Measurements from ENCODE around the gene ST6GALNAC2.

Gene ST6GALNAC2

DNA sequence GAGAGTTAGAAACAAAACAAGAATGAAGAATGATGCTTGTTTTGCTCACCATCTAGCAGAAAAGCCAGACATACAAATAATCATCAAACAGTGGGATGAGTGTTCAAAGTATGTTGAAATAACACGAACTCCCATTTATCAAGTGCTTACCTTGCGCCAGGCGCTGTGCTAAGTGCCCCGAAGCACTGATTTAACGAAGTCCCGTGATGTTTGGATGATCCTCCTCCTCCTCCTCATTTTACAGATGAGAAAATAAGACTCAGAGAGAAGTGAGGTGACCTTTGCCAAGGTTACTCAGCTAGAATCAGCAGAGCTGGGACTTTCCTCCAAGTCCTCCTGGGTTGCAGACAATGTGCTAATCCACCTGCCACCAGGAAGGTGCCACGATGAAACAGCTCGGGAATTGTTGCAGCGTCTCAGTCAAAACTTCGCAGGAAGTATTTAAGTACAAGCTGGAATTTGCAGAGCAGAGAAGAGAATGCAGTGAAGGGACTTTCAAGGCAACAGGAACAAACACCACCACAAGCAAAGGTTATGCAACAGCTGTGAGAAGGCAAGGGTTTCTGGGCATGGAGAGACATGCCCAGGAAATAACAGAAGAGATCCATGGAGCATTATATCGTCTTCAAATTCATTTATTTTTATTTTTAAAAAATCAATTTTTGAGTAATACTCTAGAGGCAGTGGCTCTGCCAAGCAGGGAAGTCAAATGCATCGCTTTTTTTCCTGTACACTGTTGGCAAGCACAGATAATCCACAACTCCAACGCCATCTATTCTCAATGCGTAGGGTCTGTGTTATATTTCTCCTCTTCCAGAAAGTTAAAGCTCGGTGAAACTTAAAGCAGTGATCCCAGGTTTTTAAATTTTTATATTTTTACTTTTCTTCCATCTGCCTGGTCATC, 34.7 kb downstream of the ST6GALNAC2 start:
- DNase-seq, result peak; percentile 12

DNA sequence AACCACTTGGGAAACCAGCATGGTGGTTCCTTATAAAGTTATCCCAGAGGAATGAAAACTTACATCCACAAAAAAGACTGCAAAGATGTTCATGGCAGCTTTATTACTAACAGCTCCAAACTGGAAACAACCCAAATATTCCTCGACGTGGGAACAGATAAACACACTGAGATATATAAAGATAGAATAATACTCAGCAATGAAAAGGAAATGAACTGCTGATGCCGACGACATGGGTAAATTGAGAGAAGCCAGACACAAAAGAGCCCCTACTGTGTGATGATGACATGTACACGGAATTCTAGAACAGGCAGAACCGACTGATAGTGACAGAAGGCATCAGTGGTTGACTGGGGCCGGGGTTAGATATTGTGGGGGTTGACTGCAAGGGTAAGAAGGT, 36.1 kb downstream of the ST6GALNAC2 start:
- DNase-seq, result no peak

DNA sequence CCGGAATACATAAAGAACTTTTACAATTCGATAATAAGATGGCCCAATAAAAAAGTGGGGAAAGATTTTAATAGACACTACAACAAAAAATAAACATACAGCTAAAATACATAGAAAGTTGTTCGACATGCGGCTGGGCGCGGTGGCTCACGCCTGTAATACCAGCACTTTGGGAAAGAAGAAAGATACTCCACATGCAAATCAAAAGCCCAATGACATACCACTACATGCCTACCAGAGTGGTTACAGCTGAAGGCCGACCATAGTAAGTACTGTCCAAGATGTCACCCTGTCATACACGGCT, 36.5 kb downstream of the ST6GALNAC2 start:
- no peak for DNase-seq

DNA sequence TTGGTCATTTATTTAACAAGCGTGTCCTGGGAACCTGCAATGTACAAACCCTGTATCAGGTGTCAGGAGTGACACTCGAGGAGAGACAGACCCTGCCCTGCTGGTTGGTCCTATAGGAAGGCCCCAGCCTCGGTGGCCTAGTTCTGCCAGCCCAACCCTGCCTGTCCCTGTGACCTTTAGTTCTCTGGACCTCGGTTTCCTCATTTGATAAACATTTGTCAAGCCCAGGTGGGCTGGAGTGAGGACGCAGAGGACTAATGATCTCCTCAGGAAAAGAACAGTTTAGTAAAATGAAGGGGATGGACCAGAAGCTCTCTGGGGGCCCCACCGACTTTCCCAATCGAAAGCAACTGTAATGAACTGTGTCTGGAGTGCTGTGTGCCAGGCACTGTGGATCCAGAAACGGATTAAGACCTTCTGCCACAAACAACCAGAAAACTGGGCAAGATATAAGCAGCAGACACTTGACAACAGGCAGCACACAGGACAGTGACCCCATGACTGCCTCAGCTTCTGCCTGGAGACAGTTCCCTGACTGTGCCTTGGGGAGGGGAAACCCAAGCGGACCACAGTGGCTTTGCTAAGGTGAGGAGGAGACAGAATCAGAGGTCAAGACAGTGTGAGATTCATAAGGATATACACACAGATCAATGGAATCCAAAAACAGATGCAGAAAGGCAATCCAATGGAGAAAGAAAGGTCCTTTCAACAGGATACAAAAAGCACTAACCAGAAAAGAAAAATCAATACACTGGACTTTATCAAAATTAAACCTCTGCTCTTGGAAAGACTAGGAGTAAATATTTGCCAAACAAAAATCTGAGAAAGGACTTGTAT, 37.1 kb downstream of the ST6GALNAC2 start:
- no peak for DNase-seq

DNA sequence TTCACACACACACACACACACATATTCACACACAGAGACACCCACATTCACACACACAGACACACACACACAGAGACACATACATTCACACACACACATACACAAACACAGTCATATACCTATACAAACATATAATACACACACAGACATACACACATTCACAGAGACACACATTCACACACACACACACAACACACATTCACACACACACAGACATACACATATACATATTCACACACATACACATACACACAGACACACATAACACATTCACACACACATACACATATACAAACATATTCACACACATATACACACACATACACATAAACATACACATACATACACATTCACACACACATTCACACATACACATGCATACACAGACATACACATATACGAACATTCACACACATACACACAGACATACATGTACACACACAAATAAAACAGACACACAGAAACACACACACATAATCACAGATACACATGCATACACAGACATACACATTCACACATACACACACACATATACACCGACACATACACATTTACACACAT, 37.9 kb downstream of the ST6GALNAC2 start:
- DNase-seq, result no peak

DNA sequence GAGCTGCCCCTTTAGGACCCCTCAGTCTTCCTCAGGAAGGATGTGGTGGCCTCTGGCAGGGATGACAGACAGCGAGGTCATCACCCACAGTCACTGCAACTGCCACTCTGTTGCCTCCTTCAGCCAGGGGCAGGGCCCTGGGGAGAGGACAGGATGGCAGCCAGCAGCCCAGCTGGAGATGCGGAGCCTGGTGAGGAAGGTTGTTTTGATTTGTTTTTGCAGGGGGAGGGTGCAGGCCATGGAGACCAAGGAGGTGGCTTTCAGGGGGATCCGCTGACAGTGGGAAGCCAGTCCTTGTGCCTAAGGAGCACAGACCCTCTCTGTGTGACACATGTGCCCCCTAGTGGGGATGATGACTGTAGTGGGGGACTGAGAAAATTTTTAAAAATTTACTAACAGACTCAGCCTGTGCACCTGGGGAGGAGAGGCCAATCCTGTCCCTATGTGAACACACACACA, 38.4 kb downstream of the ST6GALNAC2 start:
- DNase-seq, result no peak

DNA sequence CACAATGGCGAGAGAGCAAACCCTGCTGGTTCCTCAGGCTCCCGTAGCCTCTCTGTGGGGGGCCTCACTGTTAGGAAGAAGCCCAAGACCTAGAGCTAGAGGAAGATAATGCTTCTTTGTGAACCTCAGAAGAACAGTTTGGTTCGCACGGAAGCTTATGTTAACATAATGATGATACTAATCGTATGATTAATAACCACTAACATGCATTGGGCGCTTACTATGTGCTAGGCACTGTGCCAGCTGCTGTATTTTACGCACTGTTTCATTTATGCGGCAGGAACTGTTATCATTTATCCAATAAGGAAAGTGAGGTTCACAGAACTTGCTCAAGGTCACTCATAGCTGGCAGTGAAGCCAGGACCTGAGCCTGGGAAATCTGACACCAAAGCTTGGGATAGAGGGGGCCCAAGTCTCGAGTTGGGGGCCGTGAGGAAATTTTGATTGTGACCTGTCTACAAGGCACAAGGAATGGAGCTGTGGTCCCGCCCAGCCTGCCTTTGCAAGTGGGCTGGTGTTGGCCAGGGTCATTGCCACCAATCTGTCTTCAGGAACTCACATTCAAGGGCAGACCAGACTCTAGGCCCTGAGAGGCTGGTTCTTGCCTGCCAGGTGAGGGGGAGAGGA, 39.0 kb downstream of the ST6GALNAC2 start:
- no peak for DNase-seq

DNA sequence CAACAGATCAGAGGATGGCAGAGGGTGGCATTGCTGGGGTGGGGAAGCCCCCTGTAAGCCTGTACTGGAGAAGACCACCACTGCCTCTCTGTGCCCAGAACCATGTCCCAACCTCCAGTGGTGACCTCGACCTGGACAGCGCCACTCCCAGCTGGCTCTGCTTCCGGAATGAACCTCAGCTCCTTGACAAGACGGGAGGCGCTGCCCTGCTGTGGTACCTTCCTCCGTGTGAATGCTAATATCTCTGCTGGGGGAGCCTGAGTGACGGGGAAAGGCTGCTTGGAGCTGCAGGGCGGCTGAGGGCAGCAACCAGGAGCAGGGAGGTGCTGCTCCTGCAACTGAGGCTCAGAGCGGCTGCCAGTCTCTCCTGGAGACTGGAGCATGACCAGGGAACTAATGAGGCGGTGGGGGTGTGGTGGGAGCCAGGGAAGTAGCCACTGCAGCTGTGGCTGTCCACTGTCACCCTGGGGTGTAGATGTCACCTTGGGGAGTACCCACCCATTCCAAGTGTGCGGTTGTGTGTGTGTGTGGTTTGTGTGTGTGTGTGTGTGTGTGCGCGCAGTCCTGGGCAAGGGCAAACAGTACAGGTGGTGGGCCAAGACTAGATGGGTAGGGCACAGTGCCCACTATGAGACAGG, 39.6 kb downstream of the ST6GALNAC2 start:
- DNase-seq, result no peak

DNA sequence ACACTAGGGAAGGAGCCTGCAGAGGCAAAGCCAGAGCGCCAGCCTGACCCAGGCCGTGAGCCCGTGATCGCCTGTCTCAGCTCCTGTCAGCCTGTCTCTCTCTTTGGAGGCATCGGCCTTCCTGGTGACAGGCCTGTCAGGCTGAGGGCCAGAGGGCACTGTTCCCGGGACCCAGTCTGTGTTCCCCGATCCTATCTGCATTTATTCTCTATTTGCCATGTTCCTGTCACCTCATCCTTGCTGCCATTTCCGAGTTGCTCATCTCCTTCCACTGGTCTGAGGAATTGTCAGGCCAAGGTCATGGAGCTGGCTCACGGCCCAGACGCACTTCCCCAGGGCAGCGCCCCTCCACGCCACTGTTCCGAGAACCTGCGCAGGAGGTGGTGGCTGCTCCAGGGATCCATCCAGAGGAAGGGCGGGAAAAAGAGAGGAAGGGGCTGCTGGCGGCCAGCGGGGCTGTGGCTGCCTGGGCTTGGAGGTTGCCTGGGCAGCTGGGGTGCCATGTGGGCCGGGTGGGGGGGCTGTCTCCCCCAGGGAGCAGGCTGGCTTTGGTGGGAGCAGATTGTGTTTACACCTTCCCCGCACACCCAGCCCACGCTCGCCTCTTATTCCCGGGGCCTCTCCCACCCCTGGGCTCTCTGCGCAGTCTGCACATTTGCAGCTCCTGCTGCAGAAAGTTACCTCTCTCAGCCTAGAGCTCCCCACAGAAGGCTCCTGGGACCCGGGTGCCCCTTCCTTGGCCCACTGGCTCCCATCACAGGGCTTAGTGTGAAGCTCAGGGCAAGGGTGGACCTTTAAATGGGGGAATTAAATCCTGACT, 40.9 kb downstream of the ST6GALNAC2 start:
- no peak for DNase-seq

DNA sequence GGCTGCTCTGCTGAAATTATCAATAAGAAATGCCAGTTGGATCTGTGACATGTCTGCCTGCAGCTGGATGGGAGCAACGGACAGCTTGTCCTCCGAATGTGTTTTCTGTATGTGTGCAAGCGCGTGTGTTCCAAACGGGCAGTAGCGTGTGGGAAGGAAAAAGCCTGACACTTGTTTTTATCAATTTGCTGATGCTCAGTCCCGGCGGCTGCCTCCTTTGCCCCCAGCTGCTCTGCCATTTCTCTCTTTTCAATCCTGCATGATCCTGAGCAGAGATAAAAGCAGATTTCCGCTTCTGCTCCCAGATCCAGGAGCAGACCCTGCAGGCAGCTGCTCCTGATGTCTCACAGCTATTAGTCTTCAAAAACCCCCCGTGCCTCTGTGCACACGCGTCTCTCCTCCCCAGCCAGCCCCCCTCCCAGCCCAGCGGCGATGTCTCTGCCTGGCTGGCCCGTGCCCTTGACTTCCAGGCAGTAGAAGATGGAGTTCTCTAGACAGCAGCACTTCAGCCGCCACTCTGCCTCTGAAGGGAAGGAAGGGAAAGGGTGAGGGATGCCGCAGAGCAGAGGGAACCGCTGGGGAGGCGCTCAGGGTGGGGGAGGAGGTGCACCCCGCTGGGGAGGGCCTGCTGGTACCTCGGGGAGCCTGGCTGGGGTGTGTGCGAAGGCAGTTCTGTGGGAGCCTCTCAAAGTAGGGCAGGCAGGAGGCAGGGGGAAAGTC, 41.7 kb downstream of the ST6GALNAC2 start:
- no peak for DNase-seq

DNA sequence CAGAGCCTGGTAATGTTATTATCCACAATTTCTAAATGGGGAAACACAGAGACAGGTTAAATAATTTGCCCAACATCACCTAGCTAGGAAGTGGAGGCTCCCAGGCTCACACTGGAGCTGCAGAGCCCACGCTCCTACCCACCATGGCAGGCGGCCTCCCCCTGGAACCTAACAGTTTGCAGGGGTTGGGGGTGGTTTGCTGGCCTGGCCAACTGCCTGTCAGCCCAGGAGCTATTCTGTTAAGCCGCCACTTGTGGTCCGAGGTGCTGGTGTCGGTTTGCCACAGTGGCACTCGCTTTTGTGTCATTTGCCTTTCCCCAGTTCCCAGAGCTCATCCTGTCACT, 42.2 kb downstream of the ST6GALNAC2 start:
- DNase-seq, result no peak

DNA sequence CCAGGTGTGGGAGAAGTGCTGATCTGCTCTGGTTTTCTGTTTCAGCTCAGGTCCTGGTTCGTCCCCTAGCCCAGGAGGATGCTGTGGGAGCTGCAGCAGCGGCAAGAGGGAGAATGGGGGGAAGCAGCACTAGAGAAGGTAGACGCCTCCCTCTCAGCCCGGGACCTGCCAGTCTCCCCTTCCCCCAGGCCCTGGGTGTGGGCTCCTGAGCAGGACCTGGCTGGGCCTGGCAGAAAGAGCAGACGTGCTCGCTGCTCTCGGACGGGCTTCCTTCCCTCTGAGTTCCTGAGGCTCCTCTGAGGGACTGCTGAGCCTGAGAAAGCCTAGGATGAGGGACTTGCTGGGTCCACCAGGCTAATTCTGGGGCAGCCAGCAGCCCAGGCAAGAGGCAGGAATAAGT, 42.7 kb downstream of the ST6GALNAC2 start:
- no peak for DNase-seq

DNA sequence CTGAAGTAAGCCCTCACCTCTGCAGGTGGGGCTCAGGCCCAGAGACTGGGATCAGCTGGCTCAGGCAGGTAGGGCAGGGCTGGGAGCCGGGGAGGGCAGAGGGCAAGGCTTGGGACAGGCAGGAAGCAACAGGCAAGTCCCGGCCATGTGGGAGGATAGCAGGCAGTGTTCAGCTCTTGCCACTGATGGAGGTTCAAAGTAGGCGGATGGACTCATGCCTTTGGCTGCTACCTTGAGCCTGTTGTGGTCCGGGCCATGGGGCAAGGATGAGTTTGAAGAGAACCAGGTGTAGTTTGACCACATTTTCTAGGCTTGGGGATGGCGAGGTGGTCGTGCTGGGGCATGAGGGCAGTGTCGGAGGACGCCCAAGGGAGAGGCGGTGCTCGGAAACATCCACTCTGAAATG, 43.1 kb downstream of the ST6GALNAC2 start:
- DNase-seq, result no peak

DNA sequence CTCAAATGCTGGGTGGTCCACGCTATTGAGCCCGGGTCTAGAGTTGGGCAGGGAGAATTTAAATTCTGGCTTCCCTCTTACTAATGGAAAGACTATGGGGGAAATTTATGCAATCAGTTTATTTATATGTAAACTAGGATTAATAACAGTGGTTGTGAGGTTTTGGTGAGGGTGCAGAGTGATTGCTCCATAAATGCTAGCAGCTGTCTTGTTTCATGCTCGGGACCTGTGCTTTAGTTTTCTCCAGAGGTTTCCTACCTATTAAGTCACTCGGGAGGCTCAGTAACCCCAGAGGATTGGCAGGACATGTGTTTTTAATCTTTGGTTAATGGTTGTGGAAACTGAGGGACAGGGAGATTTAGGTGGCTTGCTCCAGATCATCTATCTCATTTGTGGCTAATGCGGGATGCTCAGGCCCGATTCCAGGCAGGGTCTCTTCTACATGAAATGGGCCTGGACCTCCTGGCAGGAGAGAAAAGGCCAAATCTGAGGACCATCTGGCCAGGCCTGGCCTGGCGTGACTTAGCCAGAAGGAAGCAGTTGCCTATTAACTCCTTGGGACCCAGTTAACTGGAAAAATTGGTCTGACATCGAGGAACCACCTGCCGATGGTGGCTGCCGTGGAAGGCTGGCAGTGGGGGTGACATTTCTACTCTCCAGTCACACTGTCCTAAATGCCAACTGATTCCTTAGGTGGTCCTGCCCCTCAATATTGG, 43.8 kb downstream of the ST6GALNAC2 start:
- DNase-seq, result no peak

DNA sequence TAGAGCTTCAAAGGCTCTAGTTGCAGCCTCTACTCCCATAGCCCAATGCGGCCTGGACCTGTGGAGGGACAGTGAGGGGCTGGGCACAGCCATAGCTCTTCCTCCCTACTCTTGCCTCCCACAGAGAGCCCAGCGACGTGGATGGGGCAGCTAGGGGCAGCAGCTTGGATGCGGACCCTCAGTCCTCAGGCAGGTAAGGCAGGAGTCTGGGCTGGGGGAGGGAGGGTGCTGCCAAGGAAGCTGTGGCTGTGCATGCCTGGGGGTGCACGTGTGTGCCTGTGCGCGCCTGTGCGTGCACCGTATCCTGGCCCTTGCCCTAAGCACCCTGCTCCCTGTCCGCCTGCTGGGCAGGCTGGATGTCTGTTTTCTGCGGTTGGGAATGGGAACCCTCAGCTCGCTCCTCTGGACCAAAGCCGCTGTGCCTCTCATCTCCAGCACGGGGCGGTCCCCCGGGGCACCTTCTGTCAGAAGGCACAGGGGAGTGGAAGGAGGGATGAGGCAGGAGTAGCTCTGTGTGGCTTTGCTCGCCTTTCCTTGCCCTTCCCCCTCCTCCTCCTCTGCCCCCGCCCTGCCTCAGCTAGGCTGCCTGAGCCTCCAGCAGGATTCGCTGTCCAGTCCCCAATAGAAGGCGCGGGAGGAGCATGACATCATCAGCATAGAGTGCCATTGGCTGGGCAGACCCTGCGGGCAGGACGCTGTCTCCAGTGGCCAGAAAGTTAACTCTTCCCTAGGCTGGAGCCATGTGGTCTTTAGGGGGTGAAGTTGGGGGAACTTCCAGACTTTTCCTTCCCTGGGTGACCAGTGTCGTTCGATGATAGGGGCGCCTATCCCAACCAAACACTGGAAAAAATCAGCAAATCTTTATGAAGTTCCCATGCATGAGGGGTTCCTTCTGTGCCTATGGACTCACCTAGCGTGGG, 45.0 kb downstream of the ST6GALNAC2 start:
- DNase-seq, result peak; percentile 80

DNA sequence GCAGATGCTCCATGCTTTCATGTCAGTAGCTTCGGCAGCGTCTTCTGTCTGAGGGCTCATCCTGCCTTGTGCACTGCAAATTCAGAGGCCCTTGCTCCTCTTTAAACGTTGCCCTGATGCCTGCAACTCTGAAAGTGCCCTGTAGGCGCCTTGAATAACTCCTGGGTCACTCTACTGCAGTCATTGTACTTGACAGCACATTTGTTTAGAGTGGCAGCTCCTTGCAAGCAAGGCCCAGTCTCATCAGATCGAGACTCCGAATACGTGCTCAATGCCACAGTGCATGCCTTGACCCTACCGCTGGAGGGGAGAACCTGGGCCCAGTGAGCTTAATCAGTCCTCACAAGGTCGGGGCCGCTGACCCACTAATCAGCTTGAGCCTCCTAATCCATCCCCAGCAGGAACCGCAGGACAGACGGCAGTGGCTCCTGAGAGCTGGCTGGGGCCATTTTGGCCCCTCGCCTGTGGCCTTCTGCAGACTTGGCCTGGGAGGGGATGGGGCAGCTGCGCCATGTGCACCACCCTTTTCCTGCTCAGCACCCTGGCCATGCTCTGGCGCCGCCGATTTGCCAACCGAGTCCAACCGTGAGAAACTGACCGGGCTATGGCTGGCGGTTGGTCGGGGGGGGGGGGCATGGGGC, 45.9 kb downstream of the ST6GALNAC2 start, which contains the start of gene PRCD:
Gene PRCD (plus strand): TSS at position 414 of the 641 bp plus-strand sequence. CDS start 98 bp downstream, at position 512.
- DNase-seq, result no peak

DNA sequence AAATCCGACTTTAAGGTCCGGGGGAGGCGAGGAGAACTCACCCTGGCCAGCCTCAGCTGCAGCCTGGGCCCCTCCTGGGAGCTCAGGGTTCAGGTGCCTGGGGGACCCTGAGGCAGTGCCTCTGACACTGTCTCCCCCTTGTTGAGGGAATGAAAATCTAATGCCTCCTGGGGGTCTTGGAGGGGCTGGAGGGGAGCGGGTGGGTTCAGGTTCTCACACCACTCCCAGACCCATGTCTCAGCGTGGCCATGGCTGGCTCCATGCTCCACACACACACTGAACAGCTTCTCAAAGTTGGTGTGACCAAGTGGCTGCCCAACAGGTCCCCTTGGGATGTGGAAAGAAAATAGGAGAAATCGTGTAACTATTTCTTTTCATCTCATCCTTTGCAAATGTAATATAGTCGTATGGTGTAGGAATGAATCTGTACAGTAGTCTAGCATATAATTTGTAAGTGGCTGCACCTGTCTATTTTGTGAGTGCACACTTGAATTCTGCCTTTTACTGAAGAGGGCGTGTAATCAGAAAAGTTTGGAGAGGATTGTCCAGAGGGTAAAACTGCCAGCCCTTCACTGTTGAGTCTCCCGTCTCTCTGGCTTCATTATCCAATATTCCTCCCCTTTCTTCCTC, 46.6 kb downstream of the ST6GALNAC2 start:
- no peak for DNase-seq

DNA sequence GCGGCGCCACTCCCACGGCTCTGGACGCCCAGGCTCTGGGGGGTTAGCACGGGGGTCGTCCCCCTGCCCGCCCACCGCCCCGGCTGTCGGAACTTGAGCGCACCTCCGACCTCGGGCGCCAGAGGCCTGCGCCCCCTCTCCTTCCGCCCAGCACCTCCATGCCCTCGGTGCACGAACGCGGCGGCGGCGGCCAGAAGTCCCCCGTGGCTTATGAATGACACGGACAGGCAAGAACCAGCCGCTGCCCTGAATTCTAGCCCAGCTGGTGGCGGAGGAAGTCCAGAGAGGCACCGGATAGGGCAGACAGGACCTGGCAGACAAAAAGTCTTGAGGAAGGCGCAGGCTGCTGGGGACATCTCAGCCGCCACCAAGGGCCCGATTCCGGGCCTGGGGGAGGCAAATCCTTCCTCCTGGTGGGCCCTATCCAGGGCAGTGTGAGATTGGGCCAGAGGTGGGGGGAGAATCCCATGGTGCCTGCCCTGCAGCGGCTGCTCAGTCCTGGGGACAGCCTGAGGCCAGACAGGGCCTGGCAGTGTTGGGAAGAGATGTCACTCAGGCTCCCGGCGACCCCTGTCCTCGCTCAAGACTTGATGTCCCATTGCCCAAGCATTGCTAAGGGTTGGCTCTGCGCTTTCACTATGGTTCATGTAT, 47.3 kb downstream of the ST6GALNAC2 start:
- DNase-seq, result no peak

Data from DMS79 treated with DMSO at 0.1 percent for 48 hours (cell line).